ENCODE measurements around the gene CALCOCO1. TPM values are rescaled to one million over a fixed set of nuclear protein-coding genes. Genes with fewer than 3 reads are reported as not detected.

The CALCOCO1 gene
- total and polyA plus RNA-seq, 10 of the 15 experiments (the other 5 are each of a cell fraction or from before 2014, with no cell fraction given), result 2.8 to 55.9 (median 13.7) TPM

DNA sequence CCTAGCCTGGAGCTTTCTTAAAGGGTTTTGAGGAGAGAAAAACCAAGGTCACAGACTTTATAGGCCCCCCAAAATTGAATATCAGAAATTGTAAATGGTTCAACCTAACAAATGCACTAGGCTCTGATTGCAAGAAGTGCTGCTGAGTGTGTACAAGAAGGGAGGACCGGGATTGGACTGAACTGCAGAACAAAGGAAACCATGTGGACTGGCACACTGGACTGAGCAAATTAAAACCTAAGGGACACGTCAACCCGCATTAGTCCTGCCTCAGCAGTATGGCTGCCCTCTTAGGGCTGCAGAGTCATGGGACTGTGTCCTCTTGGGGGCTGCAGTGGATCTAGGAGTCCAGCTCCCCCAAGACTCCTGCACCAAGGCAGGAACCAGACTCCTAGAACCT lies 25.4 kb upstream of the CALCOCO1 start:
- POLR2A ChIA-PET, result interaction anchor here (0.6 to 1.9 kb wide), 6 partner anchors 13 to 252 kb away, joined by 3 to 7 read pairs (median 4); partner anchors contain the start of gene TARBP2
- in situ Hi-C loops (cut with MboI), result no loop called here

More for the DNA sequence above, 25.4 kb upstream of the CALCOCO1 start:
- DNase-seq (ENCODE audit: low read depth, low spot score) (no peak), ATAC-seq (no peak), FAIRE-seq (no peak)
- Histone ChIP-seq H3K27me3 (replicated peaks in 1 of 2; ENCODE audit: control insufficient read depth in 2 of 2, insufficient read depth in 2 of 2, low read length in 1 of 2) (no peaks in the 10 kb centered on the region), H2AFZ (ENCODE audit: control insufficient read depth, low read depth, low read length) (no peak overlapping the region), H3K79me2 (ENCODE audit: control insufficient read depth, insufficient read depth, low read length) (no peaks in the 10 kb centered on the region), H3K27ac (ENCODE audit: control insufficient read depth, insufficient read depth) (no peak overlapping the region), H3K4me2 (ENCODE audit: control insufficient read depth, insufficient read depth) (no peak overlapping the region), H4K20me1 (ENCODE audit: control insufficient read depth, insufficient read depth) (no peaks in the 10 kb centered on the region), H3K4me1 (ENCODE audit: control insufficient read depth, insufficient read depth, low read length) (peaks cover 65% of the 10 kb centered on the region), H3K4me3 (no peak overlapping the region), H3K9ac (ENCODE audit: control insufficient read depth, insufficient read depth, low read length) (no peak overlapping the region), H3K9me3 (replicated peaks; ENCODE audit: control insufficient read depth, insufficient read depth, low read length) (no peaks in the 10 kb centered on the region), H3K36me3 (ENCODE audit: control insufficient read depth in 2 of 2, insufficient read depth in 2 of 2, low read length in 1 of 2) (no peaks in the 10 kb centered on the region)
- intact Hi-C loops (cut with micrococcal nuclease; ENCODE audit: unreplicated experiment), result loop anchor here (10.0 kb wide), 1 partner anchor 452 kb away; no protein-coding TSS in a partner anchor
- TF ChIP-seq, protein P1, sequence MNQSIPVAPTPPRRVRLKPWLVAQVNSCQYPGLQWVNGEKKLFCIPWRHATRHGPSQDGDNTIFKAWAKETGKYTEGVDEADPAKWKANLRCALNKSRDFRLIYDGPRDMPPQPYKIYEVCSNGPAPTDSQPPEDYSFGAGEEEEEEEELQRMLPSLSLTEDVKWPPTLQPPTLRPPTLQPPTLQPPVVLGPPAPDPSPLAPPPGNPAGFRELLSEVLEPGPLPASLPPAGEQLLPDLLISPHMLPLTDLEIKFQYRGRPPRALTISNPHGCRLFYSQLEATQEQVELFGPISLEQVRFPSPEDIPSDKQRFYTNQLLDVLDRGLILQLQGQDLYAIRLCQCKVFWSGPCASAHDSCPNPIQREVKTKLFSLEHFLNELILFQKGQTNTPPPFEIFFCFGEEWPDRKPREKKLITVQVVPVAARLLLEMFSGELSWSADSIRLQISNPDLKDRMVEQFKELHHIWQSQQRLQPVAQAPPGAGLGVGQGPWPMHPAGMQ (IDR thresholded peaks at IDR 0.05; ENCODE audit: borderline replicate concordance), result no peak
- no peak for TF ChIP-seq HCFC1 (IDR thresholded peaks at IDR 0.05; ENCODE audit: low read length)
- TF ChIP-seq, protein P2, sequence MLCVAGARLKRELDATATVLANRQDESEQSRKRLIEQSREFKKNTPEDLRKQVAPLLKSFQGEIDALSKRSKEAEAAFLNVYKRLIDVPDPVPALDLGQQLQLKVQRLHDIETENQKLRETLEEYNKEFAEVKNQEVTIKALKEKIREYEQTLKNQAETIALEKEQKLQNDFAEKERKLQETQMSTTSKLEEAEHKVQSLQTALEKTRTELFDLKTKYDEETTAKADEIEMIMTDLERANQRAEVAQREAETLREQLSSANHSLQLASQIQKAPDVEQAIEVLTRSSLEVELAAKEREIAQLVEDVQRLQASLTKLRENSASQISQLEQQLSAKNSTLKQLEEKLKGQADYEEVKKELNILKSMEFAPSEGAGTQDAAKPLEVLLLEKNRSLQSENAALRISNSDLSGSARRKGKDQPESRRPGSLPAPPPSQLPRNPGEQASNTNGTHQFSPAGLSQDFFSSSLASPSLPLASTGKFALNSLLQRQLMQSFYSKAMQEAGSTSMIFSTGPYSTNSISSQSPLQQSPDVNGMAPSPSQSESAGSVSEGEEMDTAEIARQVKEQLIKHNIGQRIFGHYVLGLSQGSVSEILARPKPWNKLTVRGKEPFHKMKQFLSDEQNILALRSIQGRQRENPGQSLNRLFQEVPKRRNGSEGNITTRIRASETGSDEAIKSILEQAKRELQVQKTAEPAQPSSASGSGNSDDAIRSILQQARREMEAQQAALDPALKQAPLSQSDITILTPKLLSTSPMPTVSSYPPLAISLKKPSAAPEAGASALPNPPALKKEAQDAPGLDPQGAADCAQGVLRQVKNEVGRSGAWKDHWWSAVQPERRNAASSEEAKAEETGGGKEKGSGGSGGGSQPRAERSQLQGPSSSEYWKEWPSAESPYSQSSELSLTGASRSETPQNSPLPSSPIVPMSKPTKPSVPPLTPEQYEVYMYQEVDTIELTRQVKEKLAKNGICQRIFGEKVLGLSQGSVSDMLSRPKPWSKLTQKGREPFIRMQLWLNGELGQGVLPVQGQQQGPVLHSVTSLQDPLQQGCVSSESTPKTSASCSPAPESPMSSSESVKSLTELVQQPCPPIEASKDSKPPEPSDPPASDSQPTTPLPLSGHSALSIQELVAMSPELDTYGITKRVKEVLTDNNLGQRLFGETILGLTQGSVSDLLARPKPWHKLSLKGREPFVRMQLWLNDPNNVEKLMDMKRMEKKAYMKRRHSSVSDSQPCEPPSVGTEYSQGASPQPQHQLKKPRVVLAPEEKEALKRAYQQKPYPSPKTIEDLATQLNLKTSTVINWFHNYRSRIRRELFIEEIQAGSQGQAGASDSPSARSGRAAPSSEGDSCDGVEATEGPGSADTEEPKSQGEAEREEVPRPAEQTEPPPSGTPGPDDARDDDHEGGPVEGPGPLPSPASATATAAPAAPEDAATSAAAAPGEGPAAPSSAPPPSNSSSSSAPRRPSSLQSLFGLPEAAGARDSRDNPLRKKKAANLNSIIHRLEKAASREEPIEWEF (IDR thresholded peaks at IDR 0.05; ENCODE audit: insufficient replicate concordance, low read depth, low read length), result no peak
- TF ChIP-seq NFXL1 (IDR thresholded peaks at IDR 0.05; ENCODE audit: borderline replicate concordance), result no peak
- no peak for TF ChIP-seq TCF7 (IDR thresholded peaks at IDR 0.05; ENCODE audit: borderline replicate concordance)
- TF ChIP-seq BRCA1 (IDR thresholded peaks at IDR 0.05; ENCODE audit: low read depth, low read length), result no peak
- no peak for TF ChIP-seq BHLHE40 (IDR thresholded peaks at IDR 0.05; ENCODE audit: borderline replicate concordance in 1 of 2, low read depth in 2 of 2, low read length in 1 of 2)
- TF ChIP-seq ASH2L (IDR thresholded peaks at IDR 0.05; ENCODE audit: borderline replicate concordance, low read depth), result no peak
- TF ChIP-seq POLR2AphosphoS5 (IDR thresholded peaks at IDR 0.05; ENCODE audit: low read length), result no peak
- TF ChIP-seq MTA2 (IDR thresholded peaks at IDR 0.05; ENCODE audit: low read depth), result no peak
- CTCF ChIA-PET, result interaction anchor here (0.6 to 11.1 kb wide), 7 partner anchors 8 to 192 kb away, joined by 3 to 443 read pairs (median 4); no protein-coding TSS in a partner anchor
- RAD21 ChIA-PET (ENCODE audit: unreplicated experiment), result interaction anchor here (1.2 to 2.0 kb wide), 4 partner anchors 10 to 209 kb away, joined by 3 to 7 read pairs (median 4); no protein-coding TSS in a partner anchor
- SMC1A ChIA-PET (ENCODE audit: uncharacterized antibody, unreplicated experiment), result interaction anchor here (0.9 to 2.4 kb wide), 5 partner anchors 9 to 52 kb away, joined by 3 to 11 read pairs (median 4); no protein-coding TSS in a partner anchor
- 83% methylated on average over 3 of the region's 3 CpGs for WGBS (ENCODE audit: insufficient coverage, insufficient replicate concordance, low lambda C conversion rate, missing lambda C conversion rate)
- TSS peak; percentile 66 for BruUV-seq (replicated peaks)

Data from GM12878 (cell line).